Fibroblast of lung (primary cell): Measurements from ENCODE around the gene SEMA5A. TPM values are rescaled to one million over a fixed set of nuclear protein-coding genes. Genes with fewer than 3 reads are reported as not detected.

ENCODE experiments used
- DNase-seq, 2 donors: peaks; one replicate each; pipeline versions ENCODE4 v3.0.0 to v3.0.0-alpha.2; 2010; ENCODE audit warnings: low read depth in 2 of 2
- H2AFZ ChIP-seq: 2 replicates; pipeline ENCODE4 v1.5.1; 2012; ENCODE audit warnings: low read length, control low read depth, inconsistent platforms
- H3K27ac ChIP-seq: 2 replicates; pipeline ENCODE4 v1.5.1; 2011; ENCODE audit warnings: low read length, control low read depth; ENCODE audit not compliant: insufficient read depth
- H3K27me3 ChIP-seq: 2 replicates; pipeline ENCODE4 v1.5.1; 2011; ENCODE audit warnings: mild to moderate bottlenecking, low read length; ENCODE audit not compliant: control insufficient read depth, insufficient read depth
- H3K36me3 ChIP-seq: 2 replicates; pipeline ENCODE4 v1.5.1; 2011; ENCODE audit warnings: low read length; ENCODE audit not compliant: control insufficient read depth, insufficient read depth
- H3K4me1 ChIP-seq: 2 replicates; pipeline ENCODE4 v1.5.1; 2011; ENCODE audit warnings: low read length; ENCODE audit not compliant: control insufficient read depth, insufficient read depth; ENCODE audit errors: extremely low read depth
- H3K4me2 ChIP-seq: 2 replicates; pipeline ENCODE4 v1.5.1; 2011; ENCODE audit warnings: low read length, control low read depth; ENCODE audit not compliant: insufficient read depth; ENCODE audit errors: extremely low read depth
- H3K4me3 ChIP-seq, 4 experiments: fragments of 200-600 bp in 1 of 4; sonication (generic) in 1 of 4; replicated peaks in 1 of 4; 2 replicates each; pipeline ENCODE4 v1.5.1; 2011 to 2016; ENCODE audit warnings: low read length in 4 of 4, low read depth in 3 of 4, mild to moderate bottlenecking in 3 of 4, control low read depth in 2 of 4, inconsistent platforms in 1 of 4, mixed read lengths in 1 of 4; ENCODE audit not compliant: insufficient read depth in 1 of 4; ENCODE audit errors: control extremely low read depth in 1 of 4
- H3K79me2 ChIP-seq: 2 replicates; pipeline ENCODE4 v1.5.1; 2012; ENCODE audit warnings: mild to moderate bottlenecking, low read length, inconsistent platforms; ENCODE audit not compliant: control insufficient read depth, insufficient read depth
- H3K9ac ChIP-seq: 2 replicates; pipeline ENCODE4 v1.5.1; 2011; ENCODE audit warnings: mild to moderate bottlenecking, low read length, control low read depth; ENCODE audit not compliant: insufficient read depth
- H3K9me3 ChIP-seq: 2 replicates; pipeline ENCODE4 v1.5.1; 2012; ENCODE audit warnings: low read depth, low read length; ENCODE audit not compliant: control insufficient read depth, insufficient read depth
- H4K20me1 ChIP-seq: 2 replicates; pipeline ENCODE4 v1.5.1; 2011; ENCODE audit warnings: low read length; ENCODE audit not compliant: control insufficient read depth, insufficient read depth; ENCODE audit errors: extremely low read depth
- EZH2 ChIP-seq: IDR thresholded peaks from 2 replicates; pipeline ENCODE4 v1.5.1; 2012; ENCODE audit warnings: low read length, control low read depth, mild to moderate bottlenecking; ENCODE audit errors: missing control alignments
- polyA plus RNA-seq, 2 donors: library from polyadenylated mRNA; depleted of rRNA in 1 of 2; stranded (reverse) in 1 of 2; unstranded in 1 of 2; fragments of >200 nt; gene quantifications; 2 replicates each; pipeline ENCODE4 v1.2.1, GENCODE V29; 2011 to 2012; ENCODE audit warnings: missing spikeins in 1 of 2
- total RNA-seq: library from RNA; depleted of rRNA; stranded (reverse); fragments of >200 nt; gene quantifications from 2 replicates; pipeline ENCODE4 v1.2.1, GENCODE V29; 2014
- TF ChIP-seq, protein P1 (sequence below), 2 donors: IDR thresholded peaks in 1 of 2; conservative IDR thresholded peaks in 1 of 2; 1 replicate in 1 of 2; 2 replicates in 1 of 2; pipeline ENCODE4 v1.5.1; 2011 to 2012; ENCODE audit warnings: low read length in 2 of 2, control low read depth in 1 of 2, inconsistent platforms in 1 of 2, low read depth in 1 of 2, mild to moderate bottlenecking in 1 of 2

SEMA5A gene
- total and polyA plus RNA-seq, 2 donors (not counting 1 experiment from before 2014, with no cell fraction given) = 30.6 to 49.0 TPM

DNA sequence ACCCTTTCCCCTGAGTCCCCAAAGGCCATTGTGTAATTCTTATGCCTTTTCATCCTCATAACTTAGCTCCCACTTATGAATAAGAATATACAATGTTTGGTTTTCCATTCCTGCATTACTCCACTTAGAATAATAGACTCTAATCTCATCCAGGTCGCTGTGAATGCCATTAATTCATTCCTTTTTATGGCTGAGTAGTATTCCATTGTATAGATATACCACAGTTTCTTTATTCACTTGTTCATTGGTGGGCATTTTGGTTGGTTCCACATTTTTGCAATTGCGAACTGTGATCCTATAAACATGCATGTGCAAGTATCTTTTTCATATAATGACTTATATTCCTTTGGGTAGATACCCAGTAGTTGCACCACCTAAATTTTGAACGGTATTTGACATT lies 101.5 kb downstream of the SEMA5A start:
- Histone ChIP-seq H3K27me3 (no peaks in the 10 kb centered on the region), H3K79me2 (peaks cover 5% of the 10 kb centered on the region), H3K4me1 (peaks cover 8% of the 10 kb centered on the region), H4K20me1 (no peaks in the 10 kb centered on the region), H2AFZ (no peak overlapping the region), H3K4me2 (no peak overlapping the region), H3K9me3 (no peaks in the 10 kb centered on the region), H3K9ac (no peak overlapping the region), H3K4me3 (no peak overlapping the region), H3K27ac (no peak overlapping the region), H3K36me3 (no peaks in the 10 kb centered on the region)
- TF ChIP-seq EZH2 = no peak
- TF ChIP-seq, protein P1, sequence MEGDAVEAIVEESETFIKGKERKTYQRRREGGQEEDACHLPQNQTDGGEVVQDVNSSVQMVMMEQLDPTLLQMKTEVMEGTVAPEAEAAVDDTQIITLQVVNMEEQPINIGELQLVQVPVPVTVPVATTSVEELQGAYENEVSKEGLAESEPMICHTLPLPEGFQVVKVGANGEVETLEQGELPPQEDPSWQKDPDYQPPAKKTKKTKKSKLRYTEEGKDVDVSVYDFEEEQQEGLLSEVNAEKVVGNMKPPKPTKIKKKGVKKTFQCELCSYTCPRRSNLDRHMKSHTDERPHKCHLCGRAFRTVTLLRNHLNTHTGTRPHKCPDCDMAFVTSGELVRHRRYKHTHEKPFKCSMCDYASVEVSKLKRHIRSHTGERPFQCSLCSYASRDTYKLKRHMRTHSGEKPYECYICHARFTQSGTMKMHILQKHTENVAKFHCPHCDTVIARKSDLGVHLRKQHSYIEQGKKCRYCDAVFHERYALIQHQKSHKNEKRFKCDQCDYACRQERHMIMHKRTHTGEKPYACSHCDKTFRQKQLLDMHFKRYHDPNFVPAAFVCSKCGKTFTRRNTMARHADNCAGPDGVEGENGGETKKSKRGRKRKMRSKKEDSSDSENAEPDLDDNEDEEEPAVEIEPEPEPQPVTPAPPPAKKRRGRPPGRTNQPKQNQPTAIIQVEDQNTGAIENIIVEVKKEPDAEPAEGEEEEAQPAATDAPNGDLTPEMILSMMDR (conservative IDR thresholded peaks at IDR 0.05 in 1 of 2, IDR thresholded peaks at IDR 0.05 in 1 of 2; ENCODE audit: low read depth in 1 of 2, low read length in 2 of 2) = no peak
- DNase-seq = no peak

DNA sequence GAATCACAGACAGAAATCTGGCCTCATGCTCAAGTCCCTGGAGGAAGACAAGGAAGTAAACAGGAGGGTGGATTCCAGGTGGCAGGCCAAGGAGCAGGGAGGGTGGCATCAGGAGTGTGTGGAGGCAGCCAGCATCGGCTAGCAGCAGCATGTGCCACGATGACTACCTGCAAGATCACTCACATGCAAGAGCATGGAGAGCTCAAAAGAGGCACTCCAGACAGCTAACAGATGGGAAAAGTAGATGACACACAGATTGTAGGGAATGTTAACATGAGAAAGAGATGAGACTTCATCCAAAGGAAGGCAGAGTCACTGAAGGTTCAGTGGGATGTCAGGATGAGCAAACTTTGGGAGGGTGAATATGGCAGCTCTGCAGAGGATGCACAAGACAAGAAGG lies 104.3 kb downstream of the SEMA5A start:
- peaks cover 5% of the 10 kb centered on the region for H3K79me2 ChIP-seq
- H3K9ac ChIP-seq = no peak overlapping the region
- H3K4me2 ChIP-seq = no peak overlapping the region
- H3K27ac ChIP-seq = no peak overlapping the region
- H3K4me3 ChIP-seq = no peak overlapping the region
- H4K20me1 ChIP-seq = no peaks in the 10 kb centered on the region
- no peaks in the 10 kb centered on the region for H3K9me3 ChIP-seq
- H3K36me3 ChIP-seq = no peaks in the 10 kb centered on the region
- H2AFZ ChIP-seq = no peak overlapping the region
- peaks cover 13% of the 10 kb centered on the region for H3K4me1 ChIP-seq
- TF ChIP-seq, protein P1 (conservative IDR thresholded peaks at IDR 0.05 in 1 of 2, IDR thresholded peaks at IDR 0.05 in 1 of 2; ENCODE audit: low read depth in 1 of 2, low read length in 2 of 2) = no peak
- TF ChIP-seq EZH2 = no peak
- no peaks in the 10 kb centered on the region for H3K27me3 ChIP-seq
- DNase-seq = no peak

DNA sequence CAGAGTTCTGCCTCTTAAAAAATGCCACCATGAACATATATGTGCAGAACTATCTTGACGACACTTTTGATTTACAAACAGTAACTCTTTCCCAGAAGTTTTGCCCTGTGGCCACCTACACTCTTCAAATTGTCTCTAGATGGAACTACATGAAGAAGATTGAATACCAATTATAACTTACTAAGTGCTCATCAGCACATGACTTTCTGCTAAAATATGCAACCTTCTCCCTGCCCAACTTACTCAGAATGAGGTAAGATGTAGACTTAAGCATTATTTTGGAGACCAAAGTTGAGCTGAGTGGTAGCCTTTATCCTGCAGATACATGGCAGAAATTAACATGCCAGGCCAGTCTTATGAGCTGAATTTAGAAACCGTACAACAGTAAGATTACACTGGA lies 105.4 kb downstream of the SEMA5A start:
- no peak overlapping the region for H3K4me3 ChIP-seq
- no peak overlapping the region for H3K4me2 ChIP-seq
- DNase-seq = peak; percentile 37 to 84
- no peaks in the 10 kb centered on the region for H4K20me1 ChIP-seq
- no peak overlapping the region for H2AFZ ChIP-seq
- H3K27me3 ChIP-seq = no peaks in the 10 kb centered on the region
- peaks cover 5% of the 10 kb centered on the region for H3K79me2 ChIP-seq
- H3K27ac ChIP-seq = peak overlapping the region; percentile 10
- no peaks in the 10 kb centered on the region for H3K9me3 ChIP-seq
- H3K36me3 ChIP-seq = no peaks in the 10 kb centered on the region
- no peak overlapping the region for H3K9ac ChIP-seq
- TF ChIP-seq, protein P1 (conservative IDR thresholded peaks at IDR 0.05 in 1 of 2, IDR thresholded peaks at IDR 0.05 in 1 of 2; ENCODE audit: low read depth in 1 of 2, low read length in 2 of 2) = no peak
- TF ChIP-seq EZH2 = no peak
- H3K4me1 ChIP-seq = peaks cover 13% of the 10 kb centered on the region
